ENCODE results near the gene CACNA2D1. TPM values are rescaled to one million over a fixed set of nuclear protein-coding genes. Genes with fewer than 3 reads are reported as not detected.

Gene CACNA2D1
- total and polyA plus RNA-seq, 8 donors, result 10.7 to 20.8 (median 16.6) TPM

GRCh38 chr7:82343716-82344115 is 99.9 kb downstream of the CACNA2D1 start:
- intact Hi-C loops (cut with DNase I), result no loop called here
- Histone ChIP-seq H3K4me3 (no peak overlapping the region), H3K27me3 (no peaks in the 10 kb centered on the region), H3K36me3 (no peaks in the 10 kb centered on the region), H3K27ac (no peak overlapping the region), H3K4me1 (no peaks in the 10 kb centered on the region), H3K9me3 (no peaks in the 10 kb centered on the region)
- DNase-seq, result no peak
- ATAC-seq, result no peak
- TF ChIP-seq CTCF (IDR thresholded peaks at IDR 0.05), result no peak

GRCh38 chr7:82339958-82340357 is 103.6 kb downstream of the CACNA2D1 start:
- Histone ChIP-seq H3K27ac (no peak overlapping the region), H3K4me1 (no peaks in the 10 kb centered on the region), H3K9me3 (no peaks in the 10 kb centered on the region), H3K36me3 (no peaks in the 10 kb centered on the region), H3K27me3 (no peaks in the 10 kb centered on the region), H3K4me3 (no peak overlapping the region)
- ATAC-seq (no peak), DNase-seq (no peak)
- no peak for TF ChIP-seq CTCF (IDR thresholded peaks at IDR 0.05)
- intact Hi-C loops (cut with DNase I), result no loop called here

- Histone ChIP-seq H3K27me3 (no peaks in the 10 kb centered on the region), H3K4me3 (no peak overlapping the region), H3K9me3 (no peaks in the 10 kb centered on the region), H3K27ac (no peak overlapping the region), H3K36me3 (no peaks in the 10 kb centered on the region), H3K4me1 (no peaks in the 10 kb centered on the region)
- no peak for TF ChIP-seq CTCF (IDR thresholded peaks at IDR 0.05)
- ATAC-seq (no peak), DNase-seq (no peak)
- intact Hi-C loops (cut with DNase I), result no loop called here
Measured at GRCh38 chr7:82335927-82336326, 107.7 kb downstream of the CACNA2D1 start.

- Histone ChIP-seq H3K4me3 (no peak overlapping the region), H3K27ac (no peak overlapping the region), H3K4me1 (no peaks in the 10 kb centered on the region), H3K9me3 (no peaks in the 10 kb centered on the region), H3K36me3 (no peaks in the 10 kb centered on the region), H3K27me3 (no peaks in the 10 kb centered on the region)
- ATAC-seq (no peak), DNase-seq (peak in 2 of 4 donors; percentile 22 to 32)
- no peak for TF ChIP-seq CTCF (IDR thresholded peaks at IDR 0.05)
- intact Hi-C loops (cut with DNase I), result no loop called here
Measured at GRCh38 chr7:82335001-82335400, 108.6 kb downstream of the CACNA2D1 start.

- DNase-seq, result no peak
- Histone ChIP-seq H3K36me3 (no peaks in the 10 kb centered on the region), H3K27ac (no peak overlapping the region), H3K27me3 (no peaks in the 10 kb centered on the region), H3K4me1 (no peaks in the 10 kb centered on the region), H3K4me3 (no peak overlapping the region), H3K9me3 (no peaks in the 10 kb centered on the region)
- TF ChIP-seq CTCF (IDR thresholded peaks at IDR 0.05), result no peak
- no peak for ATAC-seq
- intact Hi-C loops (cut with DNase I), result no loop called here
Measured at GRCh38 chr7:82331234-82331633, 112.3 kb downstream of the CACNA2D1 start.
